Measurements from ENCODE around the gene ANXA1.
"Not testable (repeated sequence)": the region's sequence is repeated elsewhere in the genome, so short reads cannot be mapped to it uniquely, and the experiment has no call there.

Gene ANXA1, protein sequence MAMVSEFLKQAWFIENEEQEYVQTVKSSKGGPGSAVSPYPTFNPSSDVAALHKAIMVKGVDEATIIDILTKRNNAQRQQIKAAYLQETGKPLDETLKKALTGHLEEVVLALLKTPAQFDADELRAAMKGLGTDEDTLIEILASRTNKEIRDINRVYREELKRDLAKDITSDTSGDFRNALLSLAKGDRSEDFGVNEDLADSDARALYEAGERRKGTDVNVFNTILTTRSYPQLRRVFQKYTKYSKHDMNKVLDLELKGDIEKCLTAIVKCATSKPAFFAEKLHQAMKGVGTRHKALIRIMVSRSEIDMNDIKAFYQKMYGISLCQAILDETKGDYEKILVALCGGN

DNA sequence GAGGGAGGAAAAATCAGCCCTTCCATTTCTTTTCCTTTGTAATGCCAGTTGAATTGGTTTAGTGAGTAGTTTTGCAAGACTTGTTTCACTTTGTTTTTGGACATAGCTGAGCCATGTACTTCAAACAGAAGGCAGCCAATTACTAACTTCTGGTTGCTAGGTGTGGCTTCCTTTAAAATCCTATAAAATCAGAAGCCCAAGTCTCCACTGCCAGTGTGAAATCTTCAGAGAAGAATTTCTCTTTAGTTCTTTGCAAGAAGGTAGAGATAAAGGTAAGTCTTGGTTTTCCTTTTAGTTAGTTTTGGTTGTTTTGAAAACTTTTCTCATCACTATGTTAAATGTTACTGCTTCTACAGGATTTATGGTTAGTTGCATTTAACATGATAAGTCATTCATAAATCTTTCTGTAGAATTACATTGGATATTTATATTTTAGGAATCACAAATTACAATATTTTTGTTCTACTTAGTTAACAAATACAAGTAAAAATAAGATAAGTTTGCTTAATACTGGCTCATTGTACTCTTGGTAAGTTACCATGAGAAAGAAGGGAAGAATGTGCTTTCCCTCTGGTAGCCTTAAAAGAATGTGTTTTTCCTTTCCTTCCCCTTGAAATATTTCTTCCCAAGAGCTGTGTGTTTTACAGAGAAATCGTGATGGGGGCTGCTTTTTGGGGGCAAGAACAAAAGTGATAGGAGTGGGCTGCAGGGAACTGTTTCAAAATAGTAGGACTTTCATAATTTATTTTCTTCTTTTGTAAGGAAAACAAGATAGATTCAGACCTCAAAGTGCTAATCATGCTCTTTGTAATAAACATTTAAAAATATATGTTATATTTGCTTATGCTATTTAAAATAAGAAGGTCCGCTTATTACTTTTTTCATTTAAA lies at the start of gene ANXA1:
Gene ANXA1 (plus strand): TSS at position 213 of the 890 bp plus-strand sequence. CDS start 6,671 bp downstream, outside the sequence.
- in situ Hi-C loops (cut with HindIII; ENCODE audit: low pct_ligation_motif_present, low sequenced_read_pairs): loop anchor here (25.0 kb wide), 1 partner anchor 290 kb away; no protein-coding TSS in a partner anchor
- H3K27me3 ChIP-seq (replicated peaks): no peaks in the 10 kb centered on the region
- TF ChIP-seq, protein P1, sequence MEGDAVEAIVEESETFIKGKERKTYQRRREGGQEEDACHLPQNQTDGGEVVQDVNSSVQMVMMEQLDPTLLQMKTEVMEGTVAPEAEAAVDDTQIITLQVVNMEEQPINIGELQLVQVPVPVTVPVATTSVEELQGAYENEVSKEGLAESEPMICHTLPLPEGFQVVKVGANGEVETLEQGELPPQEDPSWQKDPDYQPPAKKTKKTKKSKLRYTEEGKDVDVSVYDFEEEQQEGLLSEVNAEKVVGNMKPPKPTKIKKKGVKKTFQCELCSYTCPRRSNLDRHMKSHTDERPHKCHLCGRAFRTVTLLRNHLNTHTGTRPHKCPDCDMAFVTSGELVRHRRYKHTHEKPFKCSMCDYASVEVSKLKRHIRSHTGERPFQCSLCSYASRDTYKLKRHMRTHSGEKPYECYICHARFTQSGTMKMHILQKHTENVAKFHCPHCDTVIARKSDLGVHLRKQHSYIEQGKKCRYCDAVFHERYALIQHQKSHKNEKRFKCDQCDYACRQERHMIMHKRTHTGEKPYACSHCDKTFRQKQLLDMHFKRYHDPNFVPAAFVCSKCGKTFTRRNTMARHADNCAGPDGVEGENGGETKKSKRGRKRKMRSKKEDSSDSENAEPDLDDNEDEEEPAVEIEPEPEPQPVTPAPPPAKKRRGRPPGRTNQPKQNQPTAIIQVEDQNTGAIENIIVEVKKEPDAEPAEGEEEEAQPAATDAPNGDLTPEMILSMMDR (IDR thresholded peaks at IDR 0.05; ENCODE audit: low read depth, low read length, missing control alignments): no peak
- peaks cover 11% of the 10 kb centered on the region for H3K36me3 ChIP-seq (replicated peaks)
- peak within 1 kb of the TSS; percentile 81 for H3K27ac ChIP-seq
- peak; percentile 86 for DNase-seq
- H3K4me3 ChIP-seq (ENCODE audit: low read depth, low read length): peak within 1 kb of the TSS; percentile 68

DNA sequence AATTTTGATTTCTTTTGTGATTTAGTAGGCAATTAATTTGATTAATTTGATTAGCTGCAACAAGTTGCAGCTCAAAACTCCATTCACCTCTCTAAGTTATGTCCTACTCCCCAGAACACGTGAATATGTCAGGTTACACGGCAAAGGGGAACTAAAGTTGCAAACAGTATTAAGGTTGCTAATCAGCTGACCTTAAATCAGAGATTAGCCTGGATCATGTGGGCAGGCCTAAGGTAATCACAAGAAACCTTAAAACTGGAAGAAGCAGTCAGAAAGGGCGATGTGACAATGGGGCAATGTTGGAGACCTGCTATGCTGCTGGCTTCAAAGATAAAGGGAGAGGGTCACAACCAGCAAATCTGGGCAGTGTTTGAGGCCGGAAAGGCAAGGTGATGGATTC lies 47.3 kb upstream of the ANXA1 start:
- in situ Hi-C loops (cut with HindIII; ENCODE audit: low pct_ligation_motif_present, low sequenced_read_pairs): no loop called here

DNA sequence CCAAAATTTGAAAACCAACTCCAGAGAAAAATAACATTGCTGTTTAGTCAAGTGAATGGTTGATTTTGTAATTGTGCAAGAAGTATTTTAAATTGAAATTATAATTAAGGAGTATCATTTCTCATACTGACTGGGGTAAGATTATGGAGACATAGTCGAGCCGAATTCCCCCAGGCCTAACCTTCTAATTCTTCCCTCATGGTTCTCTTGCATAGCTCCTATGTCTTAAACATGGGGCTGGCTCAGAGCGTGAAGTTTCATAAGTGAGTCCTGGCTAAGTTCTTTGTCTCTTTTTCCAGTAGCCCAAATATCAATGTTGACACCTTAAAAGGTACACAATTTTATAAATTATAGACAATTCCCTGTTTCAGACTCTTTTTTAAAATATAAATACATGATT lies 46.7 kb upstream of the ANXA1 start:
- no peak overlapping the region for H3K4me3 ChIP-seq (ENCODE audit: low read depth, low read length)
- no peak for DNase-seq
- in situ Hi-C loops (cut with HindIII; ENCODE audit: low pct_ligation_motif_present, low sequenced_read_pairs): no loop called here
- H3K27ac ChIP-seq: no peak overlapping the region
- H3K27me3 ChIP-seq (replicated peaks): no peaks in the 10 kb centered on the region
- TF ChIP-seq, protein P1 (IDR thresholded peaks at IDR 0.05; ENCODE audit: low read depth, low read length, missing control alignments): no peak
- no peaks in the 10 kb centered on the region for H3K36me3 ChIP-seq (replicated peaks)

More for the DNA sequence above, 47.3 kb upstream of the ANXA1 start:
- Histone ChIP-seq H3K36me3 (replicated peaks) (no peaks in the 10 kb centered on the region), H3K4me3 (ENCODE audit: low read depth, low read length) (no peak overlapping the region), H3K27ac (no peak overlapping the region), H3K27me3 (replicated peaks) (no peaks in the 10 kb centered on the region)
- DNase-seq: no peak
- TF ChIP-seq, protein P1 (IDR thresholded peaks at IDR 0.05; ENCODE audit: low read depth, low read length, missing control alignments): no peak

DNA sequence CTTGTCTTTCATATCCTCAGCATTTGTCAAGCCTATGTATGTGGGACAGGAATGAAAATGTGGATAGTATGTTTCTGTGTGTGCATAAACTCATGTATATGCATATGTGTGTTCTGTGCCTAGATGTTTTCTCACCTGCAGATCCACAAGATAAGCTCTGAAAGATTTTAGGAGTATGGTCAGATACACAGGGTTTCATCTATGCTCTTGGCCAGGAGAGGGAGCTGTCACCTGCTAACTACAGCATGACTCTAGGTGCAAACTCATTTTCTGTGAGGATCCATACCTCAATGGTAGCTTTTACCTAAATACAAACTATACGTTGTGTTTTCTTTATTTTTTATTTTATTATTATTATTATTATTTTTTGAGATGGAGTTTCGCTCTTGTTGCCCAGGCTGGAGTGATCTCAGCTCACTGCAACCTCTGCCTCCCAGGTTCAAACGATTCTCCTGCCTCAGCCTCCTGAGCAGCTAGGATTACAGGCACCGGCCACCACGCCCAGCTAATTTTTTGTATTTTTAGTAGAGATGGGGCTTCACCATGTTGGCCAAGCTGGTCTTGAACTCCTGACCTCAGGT lies 44.1 kb upstream of the ANXA1 start:
- peak; percentile 58 for DNase-seq
- H3K27ac ChIP-seq; H3K36me3 ChIP-seq (replicated peaks); in situ Hi-C loops (cut with HindIII; ENCODE audit: low pct_ligation_motif_present, low sequenced_read_pairs); H3K27me3 ChIP-seq (replicated peaks); H3K4me3 ChIP-seq (ENCODE audit: low read depth, low read length): not testable (repeated sequence)
- TF ChIP-seq, protein P1 (IDR thresholded peaks at IDR 0.05; ENCODE audit: low read depth, low read length, missing control alignments): peak; percentile 85

DNA sequence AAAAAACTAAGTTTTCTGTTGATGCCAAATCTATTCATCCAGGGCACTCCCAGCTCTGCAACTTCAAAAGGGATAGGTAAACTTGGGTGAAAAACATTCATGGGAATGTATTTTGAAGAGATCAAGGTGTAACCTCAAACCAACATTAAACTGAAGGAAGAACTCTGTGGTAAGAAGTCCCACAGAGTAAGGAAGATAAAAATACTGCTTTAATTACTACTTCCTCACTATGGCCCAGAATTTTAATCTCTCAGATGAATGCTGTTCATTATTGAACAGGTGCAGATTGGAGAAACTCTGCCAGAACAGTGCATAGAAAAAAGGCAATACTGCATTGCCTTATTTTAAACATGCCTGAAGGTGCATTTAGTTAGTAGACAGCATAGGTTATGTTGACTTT lies 37.6 kb upstream of the ANXA1 start:
- in situ Hi-C loops (cut with HindIII; ENCODE audit: low pct_ligation_motif_present, low sequenced_read_pairs): no loop called here
- Histone ChIP-seq H3K27ac (no peak overlapping the region), H3K27me3 (replicated peaks) (no peaks in the 10 kb centered on the region), H3K36me3 (replicated peaks) (no peaks in the 10 kb centered on the region), H3K4me3 (ENCODE audit: low read depth, low read length) (no peak overlapping the region)
- TF ChIP-seq, protein P1 (IDR thresholded peaks at IDR 0.05; ENCODE audit: low read depth, low read length, missing control alignments): no peak
- DNase-seq: no peak

Measured in brain microvascular endothelial cell (primary cell).